Small intestine (tissue), 7 donors: ENCODE data around the gene LPAR1. TPM values are rescaled to one million over a fixed set of nuclear protein-coding genes. Genes with fewer than 3 reads are reported as not detected.

Experiments used
- DNase-seq, 2 donors: peaks; one replicate each; pipeline versions ENCODE4 v3.0.0 to v3.0.0-alpha.2; 2013
- FAIRE-seq: peaks from 2 replicates; lab custom pipeline; 2012; peaks lifted over from hg19 to GRCh38; lab: Jason Lieb, UNC
- H3K27ac ChIP-seq, 3 donors: one replicate each; pipeline ENCODE4 v1.5.1; 2013; ENCODE audit warnings: low read length in 2 of 3, mild to moderate bottlenecking in 2 of 3, control low read depth in 1 of 3, inconsistent platforms in 1 of 3, low read depth in 1 of 3, moderate library complexity in 1 of 3
- H3K27me3 ChIP-seq, 3 donors: one replicate each; pipeline ENCODE4 v1.6.1; 2013; ENCODE audit warnings: low read length in 3 of 3, inconsistent platforms in 1 of 3; ENCODE audit not compliant: control insufficient read depth in 3 of 3, insufficient read depth in 3 of 3
- H3K36me3 ChIP-seq, 3 donors: one replicate each; pipeline ENCODE4 v1.6.1; 2013; ENCODE audit warnings: low read length in 3 of 3, inconsistent platforms in 1 of 3, low read depth in 1 of 3, mild to moderate bottlenecking in 1 of 3, moderate library complexity in 1 of 3; ENCODE audit not compliant: control insufficient read depth in 3 of 3, insufficient read depth in 2 of 3
- H3K4me1 ChIP-seq, 3 donors: one replicate each; pipeline ENCODE4 v1.6.1; 2013; ENCODE audit warnings: low read length in 2 of 3, inconsistent platforms in 1 of 3, low read depth in 1 of 3, mild to moderate bottlenecking in 1 of 3, moderate library complexity in 1 of 3; ENCODE audit not compliant: control insufficient read depth in 3 of 3, insufficient read depth in 2 of 3
- H3K4me3 ChIP-seq, 3 donors: one replicate each; pipeline ENCODE4 v1.5.1; 2013; ENCODE audit warnings: low read length in 3 of 3, control low read depth in 1 of 3, inconsistent platforms in 1 of 3, low read depth in 1 of 3, mild to moderate bottlenecking in 1 of 3, moderate library complexity in 1 of 3
- H3K9me3 ChIP-seq, 2 donors: one replicate each; pipeline ENCODE4 v1.6.1; 2013; ENCODE audit warnings: low read depth in 1 of 2, low read length in 1 of 2; ENCODE audit not compliant: control insufficient read depth in 2 of 2, insufficient read depth in 1 of 2
- WGBS, 3 donors: extraction: QIAGEN DNeasy Blood & Tissue Kit; methylation state at CpG; one replicate each; pipeline ENCODE4 v1.1.7; 2013; 5-methylcytosine and 5-hydroxymethylcytosine counted together
- polyA plus RNA-seq, 4 donors: library from polyadenylated mRNA; stranded (reverse) in 3 of 4; unstranded in 1 of 4; fragments of 200-250 nt in 3 of 4; fragments of 120-200 nt in 1 of 4; gene quantifications; one replicate each; pipeline versions ENCODE4 v1.2.1 to v1.2.3, GENCODE V29; 2013
- donor health status: healthy with polysubstance abuse.
- donor health status: control.
- donor health status: control.
- donor health status: Bipolar disorder and iron deficiency.
- donor health status: healthy.

LPAR1 gene
- polyA plus RNA-seq, 4 donors = 7.4 to 15.7 (median 11.4) TPM

- H3K27me3 ChIP-seq = no peaks in the 10 kb centered on the region
- WGBS, 3 donors = 28 to 42% (median 39%) methylated on average over 2 of the region's 2 CpGs
- FAIRE-seq (no peak), DNase-seq (peak in 1 of 2 donors; percentile 5)
- no peaks in the 10 kb centered on the region for H3K9me3 ChIP-seq
- no peak overlapping the region for H3K4me3 ChIP-seq
- no peaks in the 10 kb centered on the region for H3K36me3 ChIP-seq
- no peak overlapping the region for H3K27ac ChIP-seq
- no peaks in the 10 kb centered on the region for H3K4me1 ChIP-seq
Observed at GRCh38 chr9:111066468-111066867, 28.2 kb upstream of the LPAR1 start.

DNA sequence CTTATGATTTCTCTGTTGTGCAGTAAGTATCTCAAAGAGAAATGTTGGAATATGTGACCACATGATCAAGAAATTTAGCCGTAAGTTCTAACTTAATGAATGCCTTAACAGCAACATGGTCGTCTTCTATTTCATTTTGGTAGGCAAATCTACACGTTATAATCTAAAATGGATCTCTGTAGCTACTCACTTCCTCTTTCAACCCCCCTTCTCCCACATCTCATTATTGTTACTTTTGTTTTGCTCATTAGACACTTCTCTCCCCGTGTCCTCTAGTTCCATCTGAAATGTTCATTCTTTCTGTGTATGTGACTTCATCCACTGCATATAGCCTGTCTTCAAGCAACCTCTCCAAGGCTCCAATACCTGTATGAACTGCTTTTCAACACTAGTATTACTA, 27.1 kb upstream of the LPAR1 start:
- H3K27me3 ChIP-seq = no peaks in the 10 kb centered on the region
- 74 to 77% (median 74%) methylated on average over 4 of the region's 4 CpGs for WGBS, 3 donors
- no peaks in the 10 kb centered on the region for H3K4me1 ChIP-seq
- H3K9me3 ChIP-seq = no peaks in the 10 kb centered on the region
- no peak for FAIRE-seq
- H3K27ac ChIP-seq = no peak overlapping the region
- DNase-seq = no peak
- H3K4me3 ChIP-seq = no peak overlapping the region
- H3K36me3 ChIP-seq = no peaks in the 10 kb centered on the region

DNA sequence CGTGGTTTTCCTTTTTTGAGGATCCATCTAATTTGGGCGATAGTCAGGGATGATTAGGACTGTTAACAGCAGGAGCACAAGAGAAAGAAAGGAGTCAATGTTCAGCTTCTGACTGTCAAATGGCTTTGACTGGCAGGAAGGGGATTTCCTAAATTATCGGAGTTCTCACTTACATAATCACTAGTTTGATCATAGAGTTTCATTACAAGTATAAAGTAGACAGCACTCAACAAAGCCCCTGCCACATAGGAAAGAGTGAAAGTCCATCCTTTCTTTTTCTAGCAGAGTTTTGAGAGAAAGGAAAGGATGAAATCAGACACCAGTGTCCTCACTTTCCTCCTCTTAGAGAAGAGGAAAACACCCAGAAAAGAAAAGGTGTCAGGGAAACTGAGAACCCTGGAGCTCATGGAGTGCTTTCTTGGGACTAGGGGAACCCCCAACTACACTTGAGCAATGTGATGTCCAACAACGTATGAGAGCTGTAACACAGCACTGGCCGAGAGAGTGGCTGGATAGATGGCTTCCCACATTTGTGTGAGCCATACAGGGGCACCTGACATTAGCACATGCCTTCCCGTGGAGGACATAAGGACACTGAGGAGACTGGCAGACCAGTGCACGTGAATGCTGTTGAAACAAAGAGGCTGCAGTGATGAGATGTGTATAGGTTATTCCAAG, 26.0 kb upstream of the LPAR1 start:
- no peaks in the 10 kb centered on the region for H3K27me3 ChIP-seq
- DNase-seq (no peak), FAIRE-seq (no peak)
- H3K4me3 ChIP-seq = no peak overlapping the region
- no peaks in the 10 kb centered on the region for H3K4me1 ChIP-seq
- no peak overlapping the region for H3K27ac ChIP-seq
- H3K36me3 ChIP-seq = no peaks in the 10 kb centered on the region
- no peaks in the 10 kb centered on the region for H3K9me3 ChIP-seq
- WGBS, 3 donors = 71 to 79% (median 73%) methylated on average over 7 of the region's 7 CpGs

DNA sequence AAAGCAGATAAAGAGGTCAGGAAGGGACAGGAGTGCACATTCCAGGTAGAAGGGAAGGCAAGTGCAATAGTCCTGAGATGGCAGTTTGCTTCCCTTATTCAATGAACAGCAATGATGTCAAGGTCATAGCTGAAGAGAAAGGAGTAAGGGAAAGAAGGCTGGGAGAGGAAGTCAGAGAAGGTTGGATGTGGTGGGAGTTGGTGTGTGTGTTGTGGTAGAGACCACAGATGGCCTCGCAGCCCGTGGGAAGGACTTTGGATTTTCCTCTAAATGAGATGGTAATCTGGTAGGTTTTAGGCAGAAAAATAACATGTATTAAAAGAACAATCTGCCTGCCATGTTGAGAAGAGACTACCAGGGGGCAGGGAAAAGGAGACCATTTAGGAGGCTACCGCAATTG, 25.1 kb upstream of the LPAR1 start:
- 65 to 82% (median 78%) methylated on average over 3 of the region's 3 CpGs for WGBS, 3 donors
- FAIRE-seq (no peak), DNase-seq (no peak)
- Histone ChIP-seq H3K27me3 (no peaks in the 10 kb centered on the region), H3K4me3 (no peak overlapping the region), H3K4me1 (no peaks in the 10 kb centered on the region), H3K27ac (no peak overlapping the region), H3K36me3 (no peaks in the 10 kb centered on the region), H3K9me3 (no peaks in the 10 kb centered on the region)

DNA sequence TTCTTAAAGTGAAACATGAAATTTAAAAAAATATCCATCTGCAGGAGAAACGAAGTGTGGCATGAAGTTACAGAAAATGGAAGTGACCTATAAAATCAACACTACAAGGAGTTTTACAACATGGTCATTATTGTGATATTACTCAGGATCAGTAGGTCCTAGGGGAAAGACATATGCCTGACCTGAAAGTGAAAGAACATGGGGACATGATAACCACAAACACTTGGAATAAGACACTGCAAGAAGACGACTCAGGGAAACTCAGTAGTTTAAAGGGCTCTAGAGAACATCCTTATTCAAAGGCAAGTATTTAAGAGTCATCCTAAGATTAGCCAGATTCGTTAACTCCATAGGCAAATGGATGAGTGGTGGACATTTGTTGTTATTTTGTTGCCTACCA, 19.9 kb upstream of the LPAR1 start:
- Histone ChIP-seq H3K27ac (no peak overlapping the region), H3K9me3 (no peaks in the 10 kb centered on the region), H3K4me1 (no peaks in the 10 kb centered on the region), H3K4me3 (no peak overlapping the region), H3K27me3 (peaks cover 0 to 2% (median 0%) of the 10 kb centered on the region in 3 donors), H3K36me3 (no peaks in the 10 kb centered on the region)
- WGBS, 3 donors = 60 to 74% (median 61%) methylated on average over 3 of the region's 3 CpGs
- FAIRE-seq (no peak), DNase-seq (no peak)

- Histone ChIP-seq H3K27ac (no peak overlapping the region), H3K27me3 (peaks cover 0 to 3% (median 0%) of the 10 kb centered on the region in 3 donors), H3K4me1 (no peaks in the 10 kb centered on the region), H3K9me3 (no peaks in the 10 kb centered on the region), H3K36me3 (no peaks in the 10 kb centered on the region), H3K4me3 (no peak overlapping the region)
- FAIRE-seq (no peak), DNase-seq (no peak)
- WGBS, 3 donors = 51 to 74% (median 72%) methylated on average over 3 of the region's 3 CpGs
Observed at GRCh38 chr9:111056538-111056937, 18.3 kb upstream of the LPAR1 start.

DNA sequence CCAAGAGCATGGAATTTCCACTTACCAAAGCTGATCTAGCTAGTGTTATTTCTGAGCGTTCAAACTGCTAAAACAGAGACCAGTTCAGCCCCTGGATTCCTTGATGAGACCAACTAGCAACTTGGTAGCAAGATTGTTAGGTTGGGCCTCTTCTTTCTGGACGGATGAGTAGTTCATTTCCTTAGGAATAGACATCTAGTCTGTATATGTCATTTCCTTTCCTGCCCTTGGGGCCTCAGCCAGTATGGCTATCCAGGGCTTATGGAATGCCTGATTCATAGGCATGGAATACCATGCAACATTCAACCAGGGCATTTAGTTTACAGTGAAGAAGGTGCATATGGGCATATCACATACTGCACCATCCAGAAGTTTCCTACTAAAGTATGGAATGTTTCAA, 14.5 kb upstream of the LPAR1 start:
- Histone ChIP-seq H3K9me3 (no peaks in the 10 kb centered on the region), H3K27me3 (peaks cover 0 to 3% (median 0%) of the 10 kb centered on the region in 3 donors), H3K4me1 (no peaks in the 10 kb centered on the region), H3K4me3 (no peak overlapping the region), H3K36me3 (no peaks in the 10 kb centered on the region), H3K27ac (no peak overlapping the region)
- DNase-seq = no peak
- FAIRE-seq = no peak
- WGBS, 3 donors = 81 to 92% (median 83%) methylated on average over 2 of the region's 2 CpGs

- H3K27me3 ChIP-seq = peaks cover 0 to 3% (median 0%) of the 10 kb centered on the region in 3 donors
- H3K4me3 ChIP-seq = no peak overlapping the region
- 33 to 57% (median 36%) methylated on average over 3 of the region's 3 CpGs for WGBS, 3 donors
- H3K9me3 ChIP-seq = no peaks in the 10 kb centered on the region
- no peak overlapping the region for H3K27ac ChIP-seq
- H3K36me3 ChIP-seq = no peaks in the 10 kb centered on the region
- FAIRE-seq = no peak
- H3K4me1 ChIP-seq = no peaks in the 10 kb centered on the region
- DNase-seq = no peak
Observed at GRCh38 chr9:111051400-111051799, 13.1 kb upstream of the LPAR1 start.

DNA sequence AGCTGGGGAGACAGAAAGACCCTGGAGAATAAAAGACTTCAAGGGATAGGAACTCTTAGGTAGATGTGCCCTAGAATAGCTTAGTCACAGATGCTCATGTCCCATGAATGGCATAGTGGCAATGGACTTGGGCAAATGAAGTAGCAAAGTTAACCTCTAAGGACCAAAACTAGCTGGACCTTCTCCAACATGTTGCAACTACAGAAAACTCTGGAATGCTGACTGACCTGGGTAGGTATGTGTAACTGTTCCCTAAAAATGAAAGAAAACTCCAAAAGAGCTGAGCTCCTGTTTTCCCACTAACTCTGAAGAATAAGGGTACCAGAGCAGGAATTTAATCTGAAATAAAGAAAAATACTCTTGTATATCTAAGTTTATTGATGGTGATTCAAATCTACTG, 12.5 kb upstream of the LPAR1 start:
- no peak for DNase-seq
- Histone ChIP-seq H3K9me3 (no peaks in the 10 kb centered on the region), H3K4me3 (no peak overlapping the region), H3K36me3 (no peaks in the 10 kb centered on the region), H3K27ac (no peak overlapping the region), H3K27me3 (peaks cover 0 to 3% (median 0%) of the 10 kb centered on the region in 3 donors), H3K4me1 (no peaks in the 10 kb centered on the region)
- no peak for FAIRE-seq
